H9 (cell line): ENCODE data around the gene GCHFR. TPM values are rescaled to one million over a fixed set of nuclear protein-coding genes. Genes with fewer than 3 reads are reported as not detected.
A peak's percentile ranks its signal among the peaks of the same experiment; 100 is the strongest.

ENCODE experiments used
- DNase-seq: peaks from one replicate; pipeline ENCODE4 v3.0.0-alpha.2; 2017
- H2AFZ ChIP-seq: one replicate; pipeline ENCODE4 v1.6.1; 2013; ENCODE audit warnings: mild to moderate bottlenecking, low read length, control low read depth, moderate library complexity
- H2AK5ac ChIP-seq: 2 replicates; pipeline ENCODE4 v1.6.1; 2013; ENCODE audit warnings: low read length, control low read depth, mixed read lengths; ENCODE audit not compliant: insufficient read length
- H2BK120ac ChIP-seq: one replicate; pipeline ENCODE4 v1.6.1; 2013; ENCODE audit warnings: low read depth, mild to moderate bottlenecking, low read length, control low read depth, inconsistent platforms; ENCODE audit not compliant: poor library complexity, severe bottlenecking
- H2BK12ac ChIP-seq: 2 replicates; pipeline ENCODE4 v1.6.1; 2013; ENCODE audit warnings: low read length, control low read depth, mixed read lengths, low read depth; ENCODE audit not compliant: insufficient read length
- H2BK15ac ChIP-seq: 2 replicates; pipeline ENCODE4 v1.6.1; 2013; ENCODE audit warnings: low read depth, low read length, control low read depth
- H2BK20ac ChIP-seq: one replicate; pipeline ENCODE4 v1.6.1; 2013; ENCODE audit warnings: low read depth, mild to moderate bottlenecking, low read length, control low read depth, inconsistent platforms; ENCODE audit not compliant: poor library complexity, severe bottlenecking
- H2BK5ac ChIP-seq: 2 replicates; pipeline ENCODE4 v1.6.1; 2013; ENCODE audit warnings: low read length, control low read depth, mixed read lengths; ENCODE audit not compliant: insufficient read length
- H3K14ac ChIP-seq: 2 replicates; pipeline ENCODE4 v1.6.1; 2013; ENCODE audit warnings: low read length, control low read depth; ENCODE audit not compliant: insufficient read depth
- H3K18ac ChIP-seq: 2 replicates; pipeline ENCODE4 v1.6.1; 2013; ENCODE audit warnings: low read depth, mild to moderate bottlenecking, mixed read lengths, low read length, control low read depth; ENCODE audit not compliant: insufficient read length
- H3K23ac ChIP-seq: 2 replicates; pipeline ENCODE4 v1.6.1; 2013; ENCODE audit warnings: low read length, control low read depth, mixed read lengths, low read depth; ENCODE audit not compliant: insufficient read length
- H3K23me2 ChIP-seq: 2 replicates; pipeline ENCODE4 v1.6.1; 2013; ENCODE audit warnings: low read depth, mild to moderate bottlenecking, mixed read lengths, low read length, control low read depth; ENCODE audit not compliant: insufficient read length, poor library complexity, severe bottlenecking
- H3K27ac ChIP-seq: 2 replicates; pipeline ENCODE4 v1.5.1; 2013; ENCODE audit warnings: low read length, control low read depth, mixed read lengths, low read depth; ENCODE audit not compliant: insufficient read length
- H3K27me3 ChIP-seq: 2 replicates; pipeline ENCODE4 v1.6.1; 2013; ENCODE audit warnings: low read length, control low read depth, inconsistent platforms; ENCODE audit not compliant: insufficient read depth
- H3K4ac ChIP-seq: 2 replicates; pipeline ENCODE4 v1.6.1; 2013; ENCODE audit warnings: low read depth, mild to moderate bottlenecking, control low read depth, inconsistent platforms, low read length, moderate library complexity
- H3K4me1 ChIP-seq: 2 replicates; pipeline ENCODE4 v1.6.1; 2013; ENCODE audit warnings: low read length, control low read depth, inconsistent platforms; ENCODE audit not compliant: insufficient read depth
- H3K4me2 ChIP-seq: 2 replicates; pipeline ENCODE4 v1.6.1; 2013; ENCODE audit warnings: low read length, control low read depth, mixed read lengths; ENCODE audit not compliant: insufficient read length, insufficient read depth
- H3K56ac ChIP-seq: 2 replicates; pipeline ENCODE4 v1.6.1; 2013; ENCODE audit warnings: low read depth, mild to moderate bottlenecking, mixed read lengths, low read length, control low read depth; ENCODE audit not compliant: insufficient read length
- H3K79me1 ChIP-seq: 2 replicates; pipeline ENCODE4 v1.6.1; 2013; ENCODE audit warnings: low read depth, mild to moderate bottlenecking, moderate library complexity, low read length, control low read depth, inconsistent platforms; ENCODE audit not compliant: insufficient read depth, poor library complexity, severe bottlenecking
- H3K79me2 ChIP-seq: 2 replicates; pipeline ENCODE4 v1.6.1; 2013; ENCODE audit warnings: low read length, control low read depth, inconsistent platforms; ENCODE audit not compliant: insufficient read depth
- H3K9ac ChIP-seq: 2 replicates; pipeline ENCODE4 v1.6.1; 2013; ENCODE audit warnings: low read length, control low read depth, mixed read lengths; ENCODE audit not compliant: insufficient read length; ENCODE audit errors: extremely low read depth
- H3K9me3 ChIP-seq: one replicate; pipeline ENCODE4 v1.6.1; 2013; ENCODE audit warnings: low read depth, low read length, inconsistent platforms; ENCODE audit not compliant: control insufficient read depth
- H3T11ph ChIP-seq: one replicate; pipeline ENCODE4 v1.6.1; 2013; ENCODE audit warnings: mild to moderate bottlenecking, low read length, control low read depth, inconsistent platforms
- H4K20me1 ChIP-seq: one replicate; pipeline ENCODE4 v1.6.1; 2013; ENCODE audit not compliant: control insufficient read depth, insufficient read length, insufficient read depth
- H4K5ac ChIP-seq: 2 replicates; pipeline ENCODE4 v1.6.1; 2013; ENCODE audit warnings: low read depth, mild to moderate bottlenecking, mixed read lengths, low read length, control low read depth; ENCODE audit not compliant: insufficient read length
- H4K8ac ChIP-seq: replicated peaks from 2 replicates; pipeline ENCODE4 v1.6.1; 2013; ENCODE audit warnings: low read length, control low read depth, mixed read lengths, low read depth; ENCODE audit not compliant: insufficient read length
- H4K91ac ChIP-seq: 2 replicates; pipeline ENCODE4 v1.6.1; 2013; ENCODE audit warnings: low read depth, mild to moderate bottlenecking, moderate library complexity, mixed read lengths, low read length, control low read depth; ENCODE audit not compliant: insufficient read length
- H3K27ac Mint-ChIP-seq, 3 experiments: 2 replicates in 2 of 3; 3 replicates in 1 of 3; pipeline ENCODE4 v1.8.0; 2020 to 2021; ENCODE audit warnings: mixed read lengths in 3 of 3, mild to moderate bottlenecking in 1 of 3, moderate library complexity in 1 of 3
- H3K27me3 Mint-ChIP-seq: 2 replicates; pipeline ENCODE4 v1.8.0; 2021; ENCODE audit warnings: low read depth, mild to moderate bottlenecking, moderate library complexity, mixed read lengths
- H3K36me3 Mint-ChIP-seq, 3 experiments: 2 replicates in 2 of 3; 3 replicates in 1 of 3; pipeline ENCODE4 v1.8.0; 2020 to 2021; ENCODE audit warnings: low read depth in 3 of 3, mixed read lengths in 3 of 3; ENCODE audit not compliant: insufficient read depth in 1 of 3
- H3K4me1 Mint-ChIP-seq, 2 experiments: 2 replicates each; pipeline ENCODE4 v1.8.0; 2020; ENCODE audit warnings: mixed read lengths in 2 of 2
- H3K4me3 Mint-ChIP-seq, 2 experiments: 2 replicates in 1 of 2; 3 replicates in 1 of 2; pipeline ENCODE4 v1.8.0; 2020 to 2021; ENCODE audit warnings: mild to moderate bottlenecking in 2 of 2, mixed read lengths in 2 of 2, moderate library complexity in 1 of 2
- H3K9me3 Mint-ChIP-seq, 2 experiments: 2 replicates in 1 of 2; 3 replicates in 1 of 2; pipeline ENCODE4 v1.8.0; 2020; ENCODE audit warnings: mild to moderate bottlenecking in 2 of 2, mixed read lengths in 2 of 2, moderate library complexity in 1 of 2
- WGBS: extraction: QIAGEN DNeasy Blood & Tissue Kit; methylation state at CpG from one replicate; pipeline ENCODE4 v1.1.7; 2013; ENCODE audit warnings: missing lambda C conversion rate, low lambda C conversion rate, mixed read lengths; ENCODE audit not compliant: insufficient read length; ENCODE audit errors: extremely low coverage; 5-methylcytosine and 5-hydroxymethylcytosine counted together
- total RNA-seq: library from RNA; stranded (reverse); gene quantifications from 2 replicates; pipeline ENCODE4 v1.2.1, GENCODE V29; 2021
- TF ChIP-seq, protein P1 (sequence below): fragments of 200-600 bp; sonication (generic); conservative IDR thresholded peaks from 3 replicates; pipeline ENCODE4 v1.8.0; 2021; ENCODE audit warnings: antibody characterized with exemption, mild to moderate bottlenecking

The GCHFR gene
- total RNA-seq, 1 experiment from 2014 or later, result 37.0 TPM

- no peak overlapping the region for H4K91ac ChIP-seq
- no peak overlapping the region for H2BK12ac ChIP-seq
- H3K4ac ChIP-seq, result no peak overlapping the region
- H3K79me2 ChIP-seq, result no peaks in the 10 kb centered on the region
- no peak overlapping the region for H4K8ac ChIP-seq
- no peak overlapping the region for H2AFZ ChIP-seq
- H2BK120ac ChIP-seq, result no peak overlapping the region
- H2BK5ac ChIP-seq, result no peak overlapping the region
- no peak overlapping the region for H3T11ph ChIP-seq
- no peaks in the 10 kb centered on the region for H3K27me3 ChIP-seq
- no peak overlapping the region for H2BK15ac ChIP-seq
- Mint-ChIP-seq H3K9me3 (no peaks in the 10 kb centered on the region), H3K27ac (peak overlapping the region in 1 of 3 experiments; percentile 87; a peak in 1 of 7 replicates), H3K4me3 (no peak overlapping the region), H3K36me3 (peaks cover 7 to 40% (median 19%) of the 10 kb centered on the region in 3 experiments; a peak in 6 of 7 replicates), H3K4me1 (peaks cover 10 to 11% of the 10 kb centered on the region in 2 experiments), H3K27me3 (no peaks in the 10 kb centered on the region; the same call in 1 of the 2 replicates)
- TF ChIP-seq, protein P1, sequence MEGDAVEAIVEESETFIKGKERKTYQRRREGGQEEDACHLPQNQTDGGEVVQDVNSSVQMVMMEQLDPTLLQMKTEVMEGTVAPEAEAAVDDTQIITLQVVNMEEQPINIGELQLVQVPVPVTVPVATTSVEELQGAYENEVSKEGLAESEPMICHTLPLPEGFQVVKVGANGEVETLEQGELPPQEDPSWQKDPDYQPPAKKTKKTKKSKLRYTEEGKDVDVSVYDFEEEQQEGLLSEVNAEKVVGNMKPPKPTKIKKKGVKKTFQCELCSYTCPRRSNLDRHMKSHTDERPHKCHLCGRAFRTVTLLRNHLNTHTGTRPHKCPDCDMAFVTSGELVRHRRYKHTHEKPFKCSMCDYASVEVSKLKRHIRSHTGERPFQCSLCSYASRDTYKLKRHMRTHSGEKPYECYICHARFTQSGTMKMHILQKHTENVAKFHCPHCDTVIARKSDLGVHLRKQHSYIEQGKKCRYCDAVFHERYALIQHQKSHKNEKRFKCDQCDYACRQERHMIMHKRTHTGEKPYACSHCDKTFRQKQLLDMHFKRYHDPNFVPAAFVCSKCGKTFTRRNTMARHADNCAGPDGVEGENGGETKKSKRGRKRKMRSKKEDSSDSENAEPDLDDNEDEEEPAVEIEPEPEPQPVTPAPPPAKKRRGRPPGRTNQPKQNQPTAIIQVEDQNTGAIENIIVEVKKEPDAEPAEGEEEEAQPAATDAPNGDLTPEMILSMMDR, result no peak
- no peak overlapping the region for H3K23ac ChIP-seq
- no peak overlapping the region for H3K14ac ChIP-seq
- H4K5ac ChIP-seq, result no peak overlapping the region
- no peak overlapping the region for H2AK5ac ChIP-seq
- DNase-seq, result no peak
- no peak overlapping the region for H3K27ac ChIP-seq
- no peaks in the 10 kb centered on the region for H3K9me3 ChIP-seq
- no peak overlapping the region for H2BK20ac ChIP-seq
- no peak overlapping the region for H3K56ac ChIP-seq
- no peaks in the 10 kb centered on the region for H4K20me1 ChIP-seq
- peaks cover under 1% of the 10 kb centered on the region; the same call in 1 of the 2 replicates for H3K4me1 ChIP-seq
- H3K18ac ChIP-seq, result no peak overlapping the region
- no peaks in the 10 kb centered on the region for H3K79me1 ChIP-seq
- H3K9ac ChIP-seq, result no peak overlapping the region
- WGBS, result no CpG with 5 or more reads among the region's 5 CpGs
- no peak overlapping the region for H3K4me2 ChIP-seq
- no peaks in the 10 kb centered on the region for H3K23me2 ChIP-seq
These were observed 7.4 kb downstream of the GCHFR start for GRCh38 chr15:40771242-40771641.
